IPS-NIHi7 (cell line): ENCODE results near the gene EDC3.
"Not testable (repeated sequence)": the region's sequence is repeated elsewhere in the genome, so short reads cannot be mapped to it uniquely, and the experiment has no call there.

Experiments
- DNase-seq: peaks from one replicate; pipeline ENCODE4 v3.0.0; 2012; ENCODE audit warnings: mixed read lengths; ENCODE audit errors: extremely low spot score

Gene EDC3

DNA sequence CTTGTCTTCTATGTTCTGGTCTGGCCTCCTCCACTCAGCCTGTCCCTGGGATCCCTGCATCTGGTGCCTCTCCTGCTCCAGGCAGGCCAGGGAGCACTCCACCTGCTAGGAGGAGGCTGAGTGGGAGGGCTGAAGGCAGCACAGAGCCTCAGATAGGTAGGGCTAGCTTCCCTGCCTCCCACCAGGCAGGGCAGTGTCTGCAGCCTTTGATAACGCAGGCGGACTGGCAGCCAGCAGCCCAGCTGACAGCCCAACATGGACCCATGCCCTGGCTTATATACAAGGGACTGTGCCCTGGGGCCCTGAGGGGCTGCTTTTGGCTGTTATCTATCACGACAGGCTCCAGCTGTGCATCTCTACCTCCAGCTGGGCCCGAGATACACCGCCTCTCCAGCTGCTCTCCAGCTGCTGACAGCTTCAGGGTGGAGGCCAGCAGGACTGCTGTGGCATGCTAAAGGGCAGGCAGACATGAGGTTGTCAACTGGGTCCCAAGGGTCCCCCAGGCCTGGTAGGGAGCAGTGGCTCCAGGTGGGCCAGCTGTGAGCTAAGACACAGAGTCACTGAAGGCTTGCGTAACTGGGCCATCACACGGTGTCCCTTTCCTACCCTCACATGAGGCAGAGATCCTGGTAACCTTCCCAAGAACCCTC lies 85.4 kb downstream of the EDC3 start:
- DNase-seq: peak; percentile 33

DNA sequence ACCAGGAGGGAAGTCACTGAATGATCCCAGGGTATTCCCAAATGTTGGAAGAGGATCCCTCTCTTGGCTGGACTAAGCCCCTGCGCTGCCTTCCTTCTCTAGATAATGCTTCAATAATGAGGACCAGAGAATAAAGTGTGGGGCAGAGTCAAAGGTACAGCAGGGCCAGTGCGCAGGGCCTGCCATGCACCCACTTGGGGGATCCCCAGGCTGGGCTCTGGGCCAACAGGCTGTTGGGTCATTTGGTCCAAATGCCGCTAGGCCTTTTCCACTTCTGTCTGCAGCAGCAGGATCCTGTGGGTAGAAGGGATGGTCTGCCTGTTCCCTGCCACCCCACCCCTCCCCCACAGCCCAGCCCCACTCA lies 85.9 kb downstream of the EDC3 start:
- DNase-seq: no peak

GRCh38 chr15:74608786-74609185 lies 87.0 kb downstream of the EDC3 start:
- no peak for DNase-seq

DNA sequence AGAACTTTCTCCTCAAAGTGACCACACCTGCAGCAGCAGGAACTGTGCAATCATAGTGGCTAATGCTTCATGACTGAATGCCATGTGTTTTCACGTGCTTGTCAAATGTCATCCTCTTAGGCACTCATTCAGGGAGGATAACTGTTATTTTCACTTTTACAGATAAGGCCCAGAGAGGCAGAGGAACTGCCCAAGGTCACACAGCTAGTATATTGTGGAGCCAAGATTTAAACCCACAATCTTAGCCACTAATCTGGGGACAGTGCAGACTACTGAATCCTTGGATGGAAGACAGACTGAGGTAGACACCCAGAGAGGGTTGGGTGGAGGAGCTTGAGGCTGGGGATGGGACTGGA lies 90.1 kb downstream of the EDC3 start:
- no peak for DNase-seq

DNA sequence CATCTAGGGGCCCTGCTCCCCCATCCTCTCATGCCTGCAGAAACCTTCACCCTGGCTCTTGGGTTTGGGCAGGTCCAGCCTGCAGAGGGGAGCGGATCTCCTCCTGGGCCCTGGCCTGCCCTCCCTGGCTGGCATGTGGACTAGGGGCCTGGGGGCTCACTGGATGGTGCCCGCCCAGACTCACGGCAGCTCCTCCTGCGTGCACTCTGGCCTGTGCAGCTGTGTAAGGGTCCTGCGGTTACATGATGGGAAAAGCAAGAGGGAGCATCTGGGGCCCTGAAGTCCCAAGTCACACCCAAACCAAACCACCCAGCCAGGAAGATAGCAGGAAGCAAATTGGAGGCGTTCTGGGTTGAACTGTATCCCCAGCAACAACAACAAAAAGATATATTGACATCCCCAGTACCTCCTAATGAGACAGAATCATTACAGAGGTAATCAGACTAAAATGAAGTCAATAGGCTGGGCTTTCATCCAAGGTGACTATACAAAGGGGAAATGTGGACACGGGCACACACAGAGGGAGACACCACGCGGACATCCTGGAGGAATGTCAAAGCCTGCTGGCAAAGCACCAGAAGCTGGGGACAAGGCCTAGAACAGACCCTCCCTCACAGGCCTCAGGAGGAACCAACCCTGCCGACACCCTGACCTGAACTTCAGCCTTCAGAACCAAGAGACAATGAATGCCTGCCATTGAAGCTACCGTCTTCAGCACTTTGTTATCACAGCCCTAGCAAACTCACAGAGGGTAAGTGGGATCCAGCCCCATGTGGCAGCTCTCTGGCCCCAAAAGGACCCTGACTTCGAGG lies 90.6 kb downstream of the EDC3 start:
- DNase-seq: no peak

DNA sequence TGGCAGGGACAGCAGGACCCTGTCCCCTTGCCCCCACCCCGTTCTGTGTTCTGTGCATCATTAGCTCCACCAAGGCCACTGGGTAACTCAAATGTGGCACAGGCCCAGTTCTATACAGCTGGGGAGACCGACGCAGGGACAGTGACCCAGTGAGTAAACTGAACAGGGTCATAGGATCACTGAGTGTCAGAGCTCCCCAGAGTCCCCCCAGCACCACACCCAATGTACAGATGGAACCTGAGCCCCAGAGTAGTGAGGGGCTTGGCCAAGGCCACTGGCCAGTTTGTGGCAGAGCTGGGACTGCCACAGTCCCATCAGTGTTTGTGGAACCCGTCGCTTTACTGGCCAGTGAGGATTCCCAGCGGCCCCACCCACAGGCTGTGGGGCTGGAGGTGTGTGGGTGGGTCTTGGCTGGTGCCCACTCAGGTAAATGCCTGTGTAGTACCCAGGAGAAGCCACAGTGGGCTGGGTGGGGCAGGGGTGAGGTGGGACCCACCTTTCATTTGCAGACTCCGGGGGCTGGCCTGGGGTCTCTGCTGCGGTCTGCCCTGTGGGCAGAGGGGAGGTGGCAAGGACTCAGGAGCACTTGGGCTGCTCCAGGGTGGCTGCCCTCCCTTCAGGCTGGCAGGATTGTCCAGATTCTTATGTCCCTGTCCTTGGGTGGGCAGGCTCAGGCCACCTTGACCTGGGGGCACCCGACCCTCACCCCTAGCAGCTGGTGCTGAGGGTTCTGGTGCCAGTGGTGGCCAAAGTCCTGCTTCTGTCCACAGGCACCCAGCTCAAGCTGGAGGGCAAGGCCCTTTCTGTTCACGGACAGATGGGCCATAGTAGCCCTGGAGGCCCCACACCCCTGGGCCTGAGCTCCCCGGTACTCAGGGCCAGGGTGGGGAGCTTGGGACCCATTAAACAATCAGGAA lies 91.8 kb downstream of the EDC3 start:
- DNase-seq: no peak

DNA sequence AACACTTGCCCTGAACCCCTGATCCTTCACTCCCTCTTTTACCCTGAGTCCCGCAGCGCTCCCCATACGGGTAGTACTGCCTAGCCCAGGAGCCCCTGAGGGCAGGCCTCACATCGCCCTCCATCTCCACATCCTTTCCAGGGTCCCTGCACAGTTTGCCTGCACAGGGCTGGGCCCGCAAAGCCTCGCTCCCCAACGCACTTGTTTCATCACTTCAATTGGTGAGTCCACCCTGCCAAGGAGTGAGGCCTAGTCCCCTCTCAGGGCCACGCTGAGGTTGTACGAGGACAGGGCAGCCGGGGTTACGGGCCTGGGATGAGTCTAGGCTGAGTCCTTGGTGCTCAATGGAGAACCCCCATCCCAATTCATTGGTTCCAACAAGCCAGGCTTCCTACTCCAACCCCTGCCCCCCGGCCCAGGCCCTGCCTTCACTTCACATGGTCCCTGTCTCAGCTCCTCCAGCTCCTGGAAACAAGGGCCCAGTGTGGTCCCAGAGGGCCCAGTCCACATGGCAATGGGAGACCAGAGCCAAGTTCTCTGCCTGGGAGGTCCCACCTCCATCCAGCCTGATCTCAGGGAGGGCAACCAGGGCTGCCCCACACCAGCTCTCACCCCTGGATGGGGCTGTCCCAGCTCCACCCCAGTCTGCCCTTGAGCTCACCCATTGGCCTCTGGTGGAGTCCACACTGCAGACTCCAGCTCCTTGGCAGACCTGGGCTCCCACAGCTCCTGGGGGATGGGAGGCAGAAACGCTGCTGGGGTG lies 92.6 kb downstream of the EDC3 start:
- no peak for DNase-seq

GRCh38 chr15:74599156-74599555 lies 96.7 kb downstream of the EDC3 start:
- DNase-seq: no peak

- peak; percentile 99 for DNase-seq
Observed at GRCh38 chr15:74598126-74598842, 97.5 kb downstream of the EDC3 start.

DNA sequence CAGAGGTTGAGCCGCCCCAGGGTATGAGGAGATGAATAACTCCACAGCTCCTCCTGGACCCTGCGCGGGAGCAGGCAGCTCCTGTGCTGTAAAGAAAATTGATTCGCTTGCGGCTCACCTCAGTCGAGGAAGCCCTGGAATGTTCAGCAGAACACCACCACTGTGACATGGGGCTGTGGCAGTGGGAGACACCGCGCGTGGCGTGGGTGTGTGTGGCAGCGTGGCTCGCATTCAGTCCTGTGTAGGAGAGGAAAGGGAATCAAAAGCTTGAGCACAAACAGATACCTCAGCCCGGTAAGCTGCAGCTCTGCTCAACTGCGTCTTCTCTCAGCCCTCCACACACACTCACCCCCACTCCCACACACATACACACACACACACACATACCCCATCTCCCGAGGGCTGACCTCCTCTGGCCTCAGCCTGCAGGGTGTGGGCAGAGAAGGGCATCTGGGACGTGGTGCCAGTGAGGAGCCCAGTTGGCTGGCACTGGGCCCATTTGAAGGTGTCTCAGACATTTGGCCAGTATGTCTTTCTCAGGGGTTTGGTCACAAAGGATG lies 98.6 kb downstream of the EDC3 start:
- DNase-seq: not testable (repeated sequence)

DNA sequence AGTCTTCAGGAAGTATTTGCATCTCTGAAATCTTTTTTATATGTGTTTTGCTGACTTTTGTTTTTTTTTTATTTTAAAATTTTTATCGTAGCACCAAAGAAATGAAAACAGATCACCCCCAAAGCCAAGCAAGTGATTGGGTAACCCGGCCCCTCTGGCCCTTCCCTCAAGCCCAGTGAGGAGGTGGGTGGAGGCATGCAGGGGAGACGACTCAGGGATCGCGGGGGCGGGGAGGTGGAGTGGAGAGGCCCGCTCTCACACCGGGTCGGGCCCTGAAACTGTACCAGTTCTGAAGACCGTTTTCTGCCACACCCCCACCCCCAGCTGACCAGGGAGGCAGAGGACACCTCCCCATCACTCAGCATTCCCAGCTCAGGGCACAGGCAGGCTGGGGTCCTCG lies 99.1 kb downstream of the EDC3 start:
- not testable (repeated sequence) for DNase-seq

DNA sequence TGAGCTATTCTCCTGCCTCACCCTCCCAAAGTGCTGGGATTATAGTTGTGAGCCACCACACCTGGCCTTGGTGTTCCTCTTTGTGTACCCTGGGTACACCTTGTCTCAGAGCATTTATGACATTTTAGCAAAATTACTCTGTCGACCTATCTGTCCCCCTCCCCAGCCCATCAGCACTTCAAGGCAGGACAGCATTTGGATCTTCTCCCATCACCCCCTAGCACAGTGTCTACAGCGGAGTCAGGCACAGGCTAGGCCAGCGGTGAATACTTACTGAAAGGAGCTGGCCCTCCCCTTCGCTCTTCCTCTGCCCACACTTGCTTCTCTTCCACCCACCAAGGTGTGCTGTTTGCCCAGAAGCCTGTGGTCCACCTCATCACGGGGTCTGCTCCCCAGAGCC lies 100.6 kb downstream of the EDC3 start:
- no peak for DNase-seq

GRCh38 chr15:74594455-74594854 lies 101.4 kb downstream of the EDC3 start:
- no peak for DNase-seq

- no peak for DNase-seq
Observed at GRCh38 chr15:74593122-74593521, 102.7 kb downstream of the EDC3 start.

DNA sequence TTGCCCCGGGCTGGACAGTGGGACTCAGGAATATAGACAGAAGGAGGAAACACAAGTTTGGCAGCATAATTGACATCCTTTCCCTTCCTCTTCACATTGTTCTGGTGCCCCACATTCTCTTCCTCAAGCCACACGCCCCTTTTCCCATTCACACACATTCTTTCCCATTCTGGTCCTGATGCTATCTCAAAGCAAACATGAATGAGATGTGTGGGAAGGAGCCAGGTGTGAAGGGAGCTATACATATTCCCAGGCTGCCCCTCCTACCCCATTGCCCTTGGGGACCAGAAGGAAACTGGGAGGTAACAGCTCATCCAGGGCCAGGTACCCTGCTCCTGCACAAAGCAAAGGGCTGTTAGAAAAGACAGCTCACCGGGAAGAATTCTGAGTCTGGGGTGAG lies 103.6 kb downstream of the EDC3 start:
- DNase-seq: no peak

GRCh38 chr15:74589826-74590225 lies 106.0 kb downstream of the EDC3 start:
- DNase-seq: no peak

DNA sequence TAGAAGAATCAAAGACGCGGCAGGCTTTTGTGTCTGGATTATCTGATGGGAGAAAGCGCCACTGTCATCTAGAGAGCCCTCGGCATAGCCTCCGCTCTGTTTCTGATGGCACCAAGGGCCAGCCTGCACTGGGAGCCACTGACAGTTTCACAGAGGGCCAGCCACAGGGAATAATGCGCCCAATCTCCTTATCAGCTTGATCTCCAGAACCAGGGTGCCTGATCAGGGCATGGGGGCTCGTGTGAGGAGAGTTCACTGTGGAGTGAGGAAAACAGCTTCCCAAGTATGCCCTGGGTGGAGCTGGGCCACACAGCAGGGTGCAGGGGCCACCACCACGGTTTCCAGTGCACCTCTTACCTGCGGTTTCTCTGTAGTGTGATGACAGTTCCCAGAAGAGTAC lies 110.0 kb downstream of the EDC3 start:
- DNase-seq: no peak

- no peak for DNase-seq
Observed at GRCh38 chr15:74585191-74585590, 110.6 kb downstream of the EDC3 start.

DNA sequence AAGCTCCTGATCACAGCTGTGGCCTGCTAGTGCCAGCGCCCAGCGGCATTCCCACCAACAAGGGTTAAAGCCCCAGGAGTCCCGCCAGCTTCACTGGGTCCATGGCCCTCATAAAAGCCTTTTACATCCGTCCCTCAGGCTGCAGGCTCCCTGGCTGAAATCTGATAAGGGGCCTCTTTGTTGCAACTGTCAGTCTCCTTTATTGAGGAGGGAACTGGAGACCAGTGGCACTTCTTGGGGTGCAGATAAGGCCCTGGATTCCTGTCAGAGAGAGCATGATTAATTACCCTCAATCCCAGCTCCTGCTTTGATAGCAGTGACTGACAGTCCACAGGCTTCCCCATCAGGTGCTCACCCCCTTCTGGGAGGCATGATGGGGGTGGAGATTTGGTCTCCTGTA lies 111.0 kb downstream of the EDC3 start:
- no peak for DNase-seq

DNA sequence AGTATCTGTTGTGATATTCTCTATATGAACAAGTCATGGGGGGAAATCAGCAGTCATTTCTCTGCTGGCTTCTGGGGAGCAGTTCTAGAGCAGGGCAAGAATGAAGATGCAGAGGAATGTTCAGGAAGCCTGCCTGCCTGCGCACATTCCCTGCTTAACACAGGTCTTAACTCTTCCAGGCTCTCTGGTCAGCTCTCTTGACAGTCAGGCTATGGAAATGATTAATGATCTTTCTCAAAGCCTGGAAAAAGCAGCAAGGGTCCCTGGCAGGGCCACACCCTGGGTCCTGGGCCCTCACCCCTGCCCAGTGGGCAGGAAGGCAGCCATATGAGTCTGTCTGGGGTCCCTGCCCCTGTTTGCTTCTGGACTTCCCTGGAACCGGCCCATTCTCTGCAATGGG lies 111.6 kb downstream of the EDC3 start:
- DNase-seq: no peak
